Erythroblast (primary cell): Measurements from ENCODE around the gene AOAH.

Experiments
- GATA1 ChIP-seq: IDR thresholded peaks from 2 replicates; pipeline ENCODE4 v1.6.1; 2011; ENCODE audit warnings: low read depth, mild to moderate bottlenecking, control low read depth, low read length, moderate library complexity
- POLR2A ChIP-seq: IDR thresholded peaks from 2 replicates; pipeline ENCODE4 v1.6.1; 2011; ENCODE audit warnings: mild to moderate bottlenecking, low read length

GRCh38 chr7:36668080-36668479 is 56.2 kb downstream of the AOAH start:
- TF ChIP-seq POLR2A (no peak), GATA1 (no peak)
